ENCODE measurements around the gene CARD9.

- TF ChIP-seq POLR2A (IDR thresholded peaks at IDR 0.05; ENCODE audit: low read length) = no peak
- TF ChIP-seq GATA1 (IDR thresholded peaks at IDR 0.05; ENCODE audit: low read depth, low read length) = no peak
Measured at GRCh38 chr9:136354592-136355085, 18.8 kb downstream of the CARD9 start.

Measured in erythroblast (primary cell).